NCI-H2171 treated with DMSO at 0.1 percent for 48 hours (cell line): ENCODE data around the gene ATP10D.

Experiments
- DNase-seq: peaks from one replicate; lab custom pipeline; 2025; lab: John Stamatoyannopoulos, UW

ATP10D gene

GRCh38 chr4:47590325-47590724 is 105.2 kb downstream of the ATP10D start:
- DNase-seq = no peak

- DNase-seq = no peak
Measured at GRCh38 chr4:47597696-47598095, 112.6 kb downstream of the ATP10D start.

GRCh38 chr4:47598320-47598719 is 113.2 kb downstream of the ATP10D start:
- no peak for DNase-seq

- DNase-seq = no peak
Measured at GRCh38 chr4:47598896-47599295, 113.8 kb downstream of the ATP10D start.

GRCh38 chr4:47606482-47606881 is 121.4 kb downstream of the ATP10D start:
- no peak for DNase-seq

- no peak for DNase-seq
Measured at GRCh38 chr4:47612116-47613023, 127.3 kb downstream of the ATP10D start.

- DNase-seq = no peak
Measured at GRCh38 chr4:47615385-47615784, 130.3 kb downstream of the ATP10D start.

- DNase-seq = no peak
Measured at GRCh38 chr4:47617607-47618006, 132.5 kb downstream of the ATP10D start.

GRCh38 chr4:47619691-47620090 is 134.6 kb downstream of the ATP10D start:
- DNase-seq = no peak

- no peak for DNase-seq
Measured at GRCh38 chr4:47621181-47621580, 136.1 kb downstream of the ATP10D start.

GRCh38 chr4:47624031-47624441 is 139.0 kb downstream of the ATP10D start:
- no peak for DNase-seq

- no peak for DNase-seq
Measured at GRCh38 chr4:47631161-47631560, 146.1 kb downstream of the ATP10D start.

- no peak for DNase-seq
Measured at GRCh38 chr4:47639531-47639930, 154.5 kb downstream of the ATP10D start.

- DNase-seq = no peak
Measured at GRCh38 chr4:47640911-47641310, 155.8 kb downstream of the ATP10D start.

GRCh38 chr4:47641755-47642154 is 156.7 kb downstream of the ATP10D start:
- no peak for DNase-seq

GRCh38 chr4:47642191-47642830 is 157.2 kb downstream of the ATP10D start:
- no peak for DNase-seq
